GM23338 (cell line): Measurements from ENCODE around the gene NAPG.

ENCODE experiments used
- CREB1 ChIP-seq: fragments of 250-450 bp; sonication (Bioruptor Pico); IDR thresholded peaks from 2 replicates; pipeline ENCODE4 v1.5.0; 2020; ENCODE audit warnings: low read depth, mild to moderate bottlenecking, moderate library complexity
- CTCF ChIP-seq, 2 experiments: fragments of 200-600 bp in 1 of 2; sonication (generic) in 1 of 2; conservative IDR thresholded peaks; 2 replicates each; pipeline versions ENCODE4 v1.5.1 to v1.6.1; 2016 to 2017; ENCODE audit warnings: antibody characterized with exemption in 2 of 2, low read depth in 2 of 2, mild to moderate bottlenecking in 2 of 2, moderate library complexity in 1 of 2
- ETS1 ChIP-seq: IDR thresholded peaks from 2 replicates; pipeline ENCODE4 v1.6.1; 2016; ENCODE audit warnings: antibody characterized with exemption
- EZH2 ChIP-seq: fragments of 200-600 bp; sonication (generic); IDR thresholded peaks from one replicate; pipeline ENCODE4 v1.8.0; 2017; ENCODE audit warnings: antibody characterized with exemption, mild to moderate bottlenecking, low read depth; ENCODE audit not compliant: unreplicated experiment
- EZH2phosphoT487 ChIP-seq: fragments of 200-600 bp; sonication (generic); IDR thresholded peaks from one replicate; pipeline ENCODE4 v1.8.1; 2018; ENCODE audit warnings: antibody characterized with exemption; ENCODE audit not compliant: unreplicated experiment
- JUNB ChIP-seq: IDR thresholded peaks from one replicate; pipeline ENCODE4 v1.6.1; 2016; ENCODE audit warnings: antibody characterized with exemption; ENCODE audit not compliant: unreplicated experiment
- POLR2AphosphoS5 ChIP-seq: IDR thresholded peaks from 2 replicates; pipeline ENCODE4 v1.6.1; 2016; ENCODE audit warnings: antibody characterized with exemption, low read depth
- REST ChIP-seq: IDR thresholded peaks from one replicate; pipeline ENCODE4 v1.6.1; 2018; ENCODE audit warnings: antibody characterized with exemption; ENCODE audit not compliant: unreplicated experiment
- STAT1 ChIP-seq: IDR thresholded peaks from one replicate; pipeline ENCODE4 v1.6.1; 2016; ENCODE audit warnings: antibody characterized with exemption; ENCODE audit not compliant: unreplicated experiment
- ZNF114 ChIP-seq: fragments of 250-450 bp; sonication (Bioruptor Pico); IDR thresholded peaks from 2 replicates; pipeline ENCODE4 v1.5.0; 2020; ENCODE audit warnings: mild to moderate bottlenecking, moderate library complexity
- ZNF331 ChIP-seq: fragments of 250-450 bp; sonication (Bioruptor Pico); IDR thresholded peaks from 2 replicates; pipeline ENCODE4 v1.5.0; 2020; ENCODE audit warnings: low read depth, mild to moderate bottlenecking, moderate library complexity
- ZNF462 ChIP-seq: fragments of 250-450 bp; sonication (Bioruptor Pico); IDR thresholded peaks from 2 replicates; pipeline ENCODE4 v1.5.0; 2020; ENCODE audit warnings: mild to moderate bottlenecking, moderate library complexity

- TF ChIP-seq CTCF (conservative IDR thresholded peaks at IDR 0.05; ENCODE audit: low read depth in 2 of 2) (no peak), CREB1 (CRISPR knock-in tag) (no peak), REST (no peak), EZH2phosphoT487 (no peak), EZH2 (no peak), POLR2AphosphoS5 (no peak), ETS1 (no peak), JUNB (no peak), ZNF462 (CRISPR knock-in tag) (no peak), STAT1 (no peak), ZNF331 (CRISPR knock-in tag) (no peak), ZNF114 (CRISPR knock-in tag) (no peak)
These were observed 10.4 kb upstream of the NAPG start for GRCh38 chr18:10515456-10515855.
